Upper lobe of left lung (tissue), 6 donors: ENCODE results near the gene TTLL8. TPM values are rescaled to one million over a fixed set of nuclear protein-coding genes. Genes with fewer than 3 reads are reported as not detected.
A peak's percentile ranks its signal among the peaks of the same experiment; 100 is the strongest.

Experiments used
- ATAC-seq, 2 donors: fragments of 200-7000 bp; cut with Tn5 transposase; one replicate each; pipeline ENCODE4 v1.9.1; 2022; ENCODE audit warnings: mild to moderate bottlenecking in 2 of 2, moderate library complexity in 2 of 2; ENCODE audit not compliant: low FRiP score in 2 of 2
- DNase-seq, 2 donors: peaks; one replicate each; pipeline ENCODE4 v3.0.0-alpha.2; 2019 to 2020
- H3K27ac ChIP-seq, 4 donors: fragments of 200-600 bp; sonication (generic); one replicate each; pipeline ENCODE4 v1.5.1; 2016 to 2019
- H3K27me3 ChIP-seq, 4 donors: fragments of 200-600 bp; sonication (generic); one replicate each; pipeline ENCODE4 v1.5.1; 2017 to 2019
- H3K36me3 ChIP-seq, 4 donors: fragments of 200-600 bp; sonication (generic); one replicate each; pipeline ENCODE4 v1.5.1; 2016 to 2019
- H3K4me1 ChIP-seq, 4 donors: fragments of 200-600 bp; sonication (generic); one replicate each; pipeline ENCODE4 v1.5.1; 2018 to 2019
- H3K4me3 ChIP-seq, 4 donors: fragments of 200-600 bp; sonication (generic); one replicate each; pipeline ENCODE4 v1.5.1; 2017 to 2019; ENCODE audit warnings: mild to moderate bottlenecking in 2 of 4, moderate library complexity in 1 of 4
- H3K9me3 ChIP-seq, 4 donors: fragments of 200-600 bp; sonication (generic); one replicate each; pipeline ENCODE4 v1.5.1; 2018 to 2019
- EP300 ChIP-seq, 4 donors: sonication (generic); formaldehyde crosslinking; IDR thresholded peaks; one replicate each; pipeline ENCODE4 v1.5.1; 2017; ENCODE audit warnings: antibody characterized with exemption in 4 of 4, control low read depth in 2 of 4
- POLR2A ChIP-seq, 4 donors: fragments of 450-650 bp; IDR thresholded peaks; one replicate each; pipeline ENCODE4 v1.5.1; 2016 to 2017; ENCODE audit warnings: antibody characterized with exemption in 4 of 4, mild to moderate bottlenecking in 2 of 4
- POLR2AphosphoS5 ChIP-seq, 2 donors: sonication (generic); formaldehyde crosslinking; IDR thresholded peaks; one replicate each; pipeline ENCODE4 v1.5.1; 2017; ENCODE audit warnings: antibody characterized with exemption in 2 of 2
- WGBS, 2 donors: methylation state at CpG; one replicate each; pipeline ENCODE4 v1.1.5; 2017 to 2018; 5-methylcytosine and 5-hydroxymethylcytosine counted together
- total RNA-seq, 6 donors: library from RNA; depleted of rRNA in 4 of 6; stranded (reverse); fragments of >200 nt in 4 of 6; gene quantifications; one replicate each; pipeline versions ENCODE4 v1.1.0 to v1.2.1, GENCODE V29; 2016 to 2021
- TF ChIP-seq, protein P1 (sequence below), 6 experiments: fragments of 450-650 bp in 4 of 6; fragments of 200-600 bp in 2 of 6; sonication (generic) in 2 of 6; IDR thresholded peaks; one replicate each; pipeline ENCODE4 v1.5.1; 2016 to 2019; ENCODE audit warnings: antibody characterized with exemption in 6 of 6
- donor health status: DM: no; HTN: no; CAD: no; lungs with moderate emphysema.
- donor health status: DM: no; HTN: yes; CAD: no; lungs with severe emphysema.

TTLL8 gene
- total RNA-seq, 6 donors from 2014 or later: not detected

DNA sequence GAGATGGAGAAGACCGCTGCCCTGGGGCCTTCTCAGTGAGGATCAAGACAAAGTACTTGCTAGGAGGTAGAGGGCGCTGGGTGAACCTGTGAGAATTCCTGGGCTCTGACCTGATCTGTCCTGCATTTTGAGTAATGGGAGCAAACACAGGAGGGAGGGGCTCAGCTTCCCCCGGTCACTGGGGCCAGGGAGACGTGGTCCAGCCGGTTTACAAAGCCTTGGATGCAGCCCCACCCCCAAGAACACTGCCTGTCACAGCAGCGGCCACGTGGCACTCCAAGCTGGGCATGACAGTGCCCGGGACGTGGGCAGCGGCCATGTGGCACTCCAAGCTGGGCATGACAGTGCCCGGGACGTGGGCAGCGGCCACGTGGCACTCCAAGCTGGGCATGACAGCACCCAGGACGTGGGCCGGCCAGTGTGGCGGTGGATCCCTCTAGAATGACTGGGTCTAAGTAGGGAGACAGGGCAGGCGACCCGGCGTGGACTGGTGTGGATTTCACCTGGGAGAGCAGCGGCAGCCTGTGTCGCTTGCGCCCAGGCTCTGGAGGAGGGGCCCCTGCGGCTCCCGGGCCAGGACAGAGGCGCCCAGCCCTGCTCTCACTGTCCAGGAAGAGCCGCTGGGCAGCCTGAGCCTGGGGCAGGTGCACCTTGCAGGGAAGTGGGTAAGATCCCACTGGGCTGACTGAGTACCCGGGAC lies 2.5 kb upstream of the TTLL8 start:
- DNase-seq (peak; percentile 40 to 83), ATAC-seq (peak; percentile 26 to 45)
- no peak for TF ChIP-seq POLR2AphosphoS5 (IDR thresholded peaks at IDR 0.05)
- TF ChIP-seq, protein P1, sequence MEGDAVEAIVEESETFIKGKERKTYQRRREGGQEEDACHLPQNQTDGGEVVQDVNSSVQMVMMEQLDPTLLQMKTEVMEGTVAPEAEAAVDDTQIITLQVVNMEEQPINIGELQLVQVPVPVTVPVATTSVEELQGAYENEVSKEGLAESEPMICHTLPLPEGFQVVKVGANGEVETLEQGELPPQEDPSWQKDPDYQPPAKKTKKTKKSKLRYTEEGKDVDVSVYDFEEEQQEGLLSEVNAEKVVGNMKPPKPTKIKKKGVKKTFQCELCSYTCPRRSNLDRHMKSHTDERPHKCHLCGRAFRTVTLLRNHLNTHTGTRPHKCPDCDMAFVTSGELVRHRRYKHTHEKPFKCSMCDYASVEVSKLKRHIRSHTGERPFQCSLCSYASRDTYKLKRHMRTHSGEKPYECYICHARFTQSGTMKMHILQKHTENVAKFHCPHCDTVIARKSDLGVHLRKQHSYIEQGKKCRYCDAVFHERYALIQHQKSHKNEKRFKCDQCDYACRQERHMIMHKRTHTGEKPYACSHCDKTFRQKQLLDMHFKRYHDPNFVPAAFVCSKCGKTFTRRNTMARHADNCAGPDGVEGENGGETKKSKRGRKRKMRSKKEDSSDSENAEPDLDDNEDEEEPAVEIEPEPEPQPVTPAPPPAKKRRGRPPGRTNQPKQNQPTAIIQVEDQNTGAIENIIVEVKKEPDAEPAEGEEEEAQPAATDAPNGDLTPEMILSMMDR (IDR thresholded peaks at IDR 0.05): no peak
- no peak for TF ChIP-seq EP300 (IDR thresholded peaks at IDR 0.05)
- no peak for TF ChIP-seq POLR2A (IDR thresholded peaks at IDR 0.05)
- Histone ChIP-seq H3K4me1 (peaks cover 9 to 37% (median 15%) of the 10 kb centered on the region in 4 donors), H3K9me3 (no peaks in the 10 kb centered on the region), H3K27me3 (peaks cover 0 to 11% (median 5%) of the 10 kb centered on the region in 4 donors), H3K4me3 (no peak overlapping the region), H3K27ac (no peak overlapping the region), H3K36me3 (no peaks in the 10 kb centered on the region)
- 66 to 77% methylated on average over 11 to 24 of the region's 28 CpGs for WGBS, 2 donors

DNA sequence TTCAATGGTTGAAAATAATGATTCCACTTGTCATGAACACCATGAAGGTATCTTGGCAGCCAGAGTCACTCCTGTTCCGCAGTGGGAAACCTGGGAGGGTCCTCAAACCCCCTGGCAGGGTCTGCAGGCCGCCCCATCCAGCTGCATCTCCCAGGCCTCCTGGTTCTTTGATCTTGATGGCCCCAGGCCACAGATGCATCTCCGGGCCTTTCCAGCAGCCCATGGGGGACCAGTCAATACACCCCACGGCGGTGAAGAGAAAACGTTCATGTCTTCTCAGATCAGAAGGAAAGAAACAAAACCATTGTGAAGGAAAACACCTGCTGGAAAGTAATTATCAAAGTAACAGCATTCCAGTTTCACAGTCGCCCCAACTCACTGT lies 1.8 kb upstream of the TTLL8 start:
- Histone ChIP-seq H3K4me1 (peaks cover 9 to 37% (median 15%) of the 10 kb centered on the region in 4 donors), H3K27ac (no peak overlapping the region), H3K27me3 (peaks cover 0 to 11% (median 5%) of the 10 kb centered on the region in 4 donors), H3K4me3 (peak overlapping the region in 1 of 4 donors; percentile 2), H3K36me3 (no peaks in the 10 kb centered on the region), H3K9me3 (no peaks in the 10 kb centered on the region)
- WGBS, 2 donors: 81 to 91% methylated on average over 7 of the region's 7 CpGs
- DNase-seq (no peak), ATAC-seq (no peak)
- no peak for TF ChIP-seq POLR2AphosphoS5 (IDR thresholded peaks at IDR 0.05)

DNA sequence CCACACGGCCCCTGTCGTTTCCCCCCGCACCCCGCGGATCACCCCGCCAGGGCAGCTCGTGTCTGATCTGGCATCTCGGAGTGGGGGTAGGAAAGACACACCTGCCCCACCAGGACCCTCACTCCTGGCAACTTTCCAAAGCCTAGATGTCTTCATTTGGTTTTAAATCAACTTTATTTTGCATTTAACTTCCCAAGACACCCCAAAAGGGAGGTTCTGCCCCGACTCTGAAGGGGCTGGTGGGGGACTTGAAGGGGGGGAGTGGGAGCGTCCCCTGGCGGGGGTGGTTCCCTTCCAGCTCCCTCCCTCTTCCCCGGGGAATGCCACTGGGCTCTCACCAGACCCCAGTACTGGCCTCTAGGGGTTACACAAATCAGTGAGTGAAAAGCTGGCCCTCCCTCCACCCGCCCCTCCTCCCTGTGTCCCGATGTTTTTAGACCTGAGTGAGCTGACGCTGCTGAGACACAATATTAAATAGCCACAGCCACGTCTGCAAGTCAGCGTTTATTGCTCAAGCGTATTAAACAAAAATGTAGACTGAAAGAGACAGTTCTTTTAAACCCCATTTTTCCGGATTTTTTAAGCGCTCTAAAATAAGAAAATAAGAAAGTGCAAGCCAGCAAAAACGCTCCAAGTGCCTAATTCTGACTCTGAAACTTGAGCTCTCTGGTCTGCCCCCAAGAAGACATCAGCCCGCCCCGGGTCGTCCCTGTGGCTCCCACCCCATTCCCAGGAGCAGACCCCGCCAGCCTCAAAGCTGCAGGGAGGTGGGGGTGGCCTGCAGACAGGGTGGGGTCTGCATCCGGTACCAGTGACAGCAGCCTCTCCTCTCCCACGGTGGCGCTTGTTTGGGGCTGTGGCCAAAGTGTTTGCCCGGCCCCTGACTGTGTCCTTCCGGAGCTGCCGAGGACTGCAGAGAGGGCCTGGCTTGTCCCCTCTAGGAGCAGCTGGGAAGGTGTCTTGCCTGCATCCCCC lies 1.1 kb upstream of the TTLL8 start:
- Histone ChIP-seq H3K9me3 (no peaks in the 10 kb centered on the region), H3K36me3 (no peaks in the 10 kb centered on the region), H3K27me3 (peaks cover 0 to 11% (median 5%) of the 10 kb centered on the region in 4 donors), H3K4me3 (peak overlapping the region in 3 of 4 donors; percentile 2 to 33 (median 2)), H3K4me1 (peaks cover 9 to 37% (median 15%) of the 10 kb centered on the region in 4 donors), H3K27ac (no peak overlapping the region)
- 19 to 26% methylated on average over 17 to 25 of the region's 31 CpGs for WGBS, 2 donors
- TF ChIP-seq, protein P1 (IDR thresholded peaks at IDR 0.05): no peak
- TF ChIP-seq POLR2A (IDR thresholded peaks at IDR 0.05): no peak
- TF ChIP-seq POLR2AphosphoS5 (IDR thresholded peaks at IDR 0.05): no peak
- no peak for TF ChIP-seq EP300 (IDR thresholded peaks at IDR 0.05)
- DNase-seq: no peak
- ATAC-seq: no peak

DNA sequence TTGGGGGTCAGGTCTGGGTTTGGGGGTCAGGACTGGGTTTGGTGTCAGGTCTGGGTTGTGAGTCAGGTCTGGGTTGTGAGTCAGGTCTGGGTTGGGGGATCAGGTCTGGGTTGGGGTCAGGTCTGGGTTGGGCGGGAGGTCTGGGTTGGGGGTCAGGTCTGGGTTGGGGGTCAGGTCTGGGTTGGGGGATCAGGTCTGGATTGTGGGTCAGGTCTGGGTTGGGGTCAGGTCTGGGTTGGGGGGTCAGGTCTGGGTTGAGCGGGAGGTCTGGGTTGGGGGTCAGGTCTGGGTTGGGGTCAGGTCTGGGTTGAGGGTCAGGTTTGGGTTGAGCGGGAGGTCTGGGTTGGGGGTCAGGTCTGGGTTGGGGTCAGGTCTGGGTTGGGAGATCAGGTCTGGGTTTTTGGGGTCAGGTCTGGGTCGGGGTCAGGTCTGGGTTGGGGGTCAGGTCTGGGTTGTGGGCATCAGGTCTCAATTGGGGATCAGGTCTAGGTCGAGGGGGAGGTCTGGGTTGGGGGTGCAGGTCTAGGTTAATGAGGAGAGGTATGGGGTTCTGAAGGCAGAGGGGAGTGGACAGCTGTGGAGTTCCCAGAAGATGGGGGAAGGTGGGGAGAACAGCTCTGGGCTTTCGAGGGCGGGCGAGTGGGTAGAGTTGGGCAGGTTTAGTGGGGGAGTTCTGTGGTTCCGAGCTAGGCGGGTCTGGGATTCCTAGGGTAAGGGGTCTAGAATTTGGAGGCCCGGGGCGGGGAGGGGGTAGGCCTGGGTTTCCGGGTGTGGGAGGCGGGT lies 629 bp downstream of the TTLL8 start:
- H3K36me3 ChIP-seq: no peaks in the 10 kb centered on the region
- H3K9me3 ChIP-seq: peaks cover 0 to 10% (median 0%) of the 10 kb centered on the region in 4 donors
- H3K4me1 ChIP-seq: peaks cover 9 to 37% (median 15%) of the 10 kb centered on the region in 4 donors
- H3K27ac ChIP-seq: no peak overlapping the region
- no peak for ATAC-seq
- no peak for DNase-seq
- no peak overlapping the region for H3K4me3 ChIP-seq
- H3K27me3 ChIP-seq: peaks cover 0 to 11% (median 5%) of the 10 kb centered on the region in 4 donors
- WGBS, 2 donors: 79 to 91% methylated on average over 10 to 13 of the region's 14 CpGs
- TF ChIP-seq, protein P1 (IDR thresholded peaks at IDR 0.05): no peak
- TF ChIP-seq POLR2A (IDR thresholded peaks at IDR 0.05) (no peak), EP300 (IDR thresholded peaks at IDR 0.05) (no peak), POLR2AphosphoS5 (IDR thresholded peaks at IDR 0.05) (no peak)
